HG02970 (cell line): ENCODE data around the gene SHC1.

Source experiments
- ATAC-seq: cut with Tn5 transposase; IDR thresholded peaks from one replicate; pipeline ENCODE4 v1.9.1; 2021; ENCODE audit warnings: mild to moderate bottlenecking, moderate library complexity, moderate number of reproducible peaks; ENCODE audit not compliant: unreplicated experiment, low FRiP score

The SHC1 gene

GRCh38 chr1:154974808-154975408 lies 4.4 kb upstream of the SHC1 start:
- peak; percentile 52 for ATAC-seq

GRCh38 chr1:154974102-154974807 lies 3.7 kb upstream of the SHC1 start, which contains the start of gene CKS1B:
Gene CKS1B, plus strand, starts transcription at chr1:154974681. Its CDS starts 65 bp downstream, at chr1:154974746.
- peak; percentile 78 for ATAC-seq

- peak; percentile 15 for ATAC-seq
Observed at GRCh38 chr1:154973344-154974101, 3.0 kb upstream of the SHC1 start.

- no peak for ATAC-seq
Observed at GRCh38 chr1:154972517-154973343, 2.2 kb upstream of the SHC1 start.

- no peak for ATAC-seq
Observed at GRCh38 chr1:154972213-154972516, 1.6 kb upstream of the SHC1 start.

GRCh38 chr1:154971341-154971998 lies 923 bp upstream of the SHC1 start:
- no peak for ATAC-seq

GRCh38 chr1:154969860-154970452 lies 591 bp downstream of the SHC1 start:
- no peak for ATAC-seq

- no peak for ATAC-seq
Observed at GRCh38 chr1:154969246-154969645, 1.3 kb downstream of the SHC1 start.

- no peak for ATAC-seq
Observed at GRCh38 chr1:154968731-154969130, 1.8 kb downstream of the SHC1 start.

GRCh38 chr1:154967331-154967950 lies 3.1 kb downstream of the SHC1 start:
- no peak for ATAC-seq

GRCh38 chr1:154966111-154966510 lies 4.4 kb downstream of the SHC1 start:
- no peak for ATAC-seq

GRCh38 chr1:154964359-154964758 lies 6.2 kb downstream of the SHC1 start:
- no peak for ATAC-seq

GRCh38 chr1:154963643-154964042 lies 6.9 kb downstream of the SHC1 start:
- no peak for ATAC-seq

GRCh38 chr1:154962795-154963330 lies 7.7 kb downstream of the SHC1 start:
- no peak for ATAC-seq

GRCh38 chr1:154962156-154962749 lies 8.3 kb downstream of the SHC1 start:
- ATAC-seq, result peak; percentile 14

GRCh38 chr1:154961207-154962155 lies 9.1 kb downstream of the SHC1 start, which contains the start of gene PYGO2:
Gene PYGO2, minus strand, starts transcription at chr1:154961782. Its CDS starts 206 bp downstream, at chr1:154961576.
- ATAC-seq, result peak; percentile 74

- ATAC-seq, result no peak
Observed at GRCh38 chr1:154960446-154961136, 10.0 kb downstream of the SHC1 start.
